Tibial nerve (tissue), 3 donors: Measurements from ENCODE around the gene TBC1D1.

Source experiments
- CTCF ChIP-seq, 5 experiments: fragments of 200-600 bp in 3 of 5; fragments of 450-650 bp in 2 of 5; sonication (generic) in 3 of 5; IDR thresholded peaks; one replicate each; pipeline ENCODE4 v1.5.1; 2016 to 2019; ENCODE audit warnings: antibody characterized with exemption in 5 of 5, mild to moderate bottlenecking in 3 of 5, moderate library complexity in 2 of 5
- POLR2A ChIP-seq, 2 donors: fragments of 450-650 bp; IDR thresholded peaks; one replicate each; pipeline ENCODE4 v1.6.1; 2017; ENCODE audit warnings: antibody characterized with exemption in 2 of 2, mild to moderate bottlenecking in 2 of 2, moderate library complexity in 2 of 2

- TF ChIP-seq POLR2A (IDR thresholded peaks at IDR 0.05) (no peak), CTCF (IDR thresholded peaks at IDR 0.05) (no peak)
These were observed 191.1 kb downstream of the TBC1D1 start for GRCh38 chr4:38082021-38082420.
